K562 (cell line): ENCODE measurements around the gene TMEM107. TPM values are rescaled to one million over a fixed set of nuclear protein-coding genes. Genes with fewer than 3 reads are reported as not detected.

Experiments used
- CREBBP ChIP-seq: IDR thresholded peaks from one replicate; pipeline ENCODE4 v1.6.1; 2012; ENCODE audit warnings: low read depth, mild to moderate bottlenecking, control low read depth, inconsistent platforms, low read length
- HNRNPK ChIP-seq: fragments of 200-400 bp; formaldehyde crosslinking; IDR thresholded peaks from one replicate; pipeline ENCODE4 v1.6.1; 2018; ENCODE audit warnings: mild to moderate bottlenecking, low read depth, low read length; ENCODE audit not compliant: poor library complexity, severe bottlenecking
- JUNB ChIP-seq: fragments of 450-650 bp; formaldehyde crosslinking; conservative IDR thresholded peaks from 2 replicates; pipeline ENCODE4 v1.4.0; 2020; ENCODE audit warnings: mild to moderate bottlenecking
- PCBP2 ChIP-seq: fragments of 200-400 bp; formaldehyde crosslinking; IDR thresholded peaks from 2 replicates; pipeline ENCODE4 v1.6.1; 2018; ENCODE audit warnings: low read length, low read depth, mild to moderate bottlenecking, moderate library complexity; ENCODE audit not compliant: poor library complexity, severe bottlenecking
- RAD51 ChIP-seq: fragments of 450-650 bp; IDR thresholded peaks from 2 replicates; pipeline ENCODE4 v1.7.1; 2016; ENCODE audit warnings: low read depth, mild to moderate bottlenecking, borderline replicate concordance
- RNF2 ChIP-seq: sonication (generic); IDR thresholded peaks from 2 replicates; pipeline ENCODE4 v1.6.1; 2016
- SMAD4 ChIP-seq: fragments of 250-450 bp; sonication (Bioruptor Pico); conservative IDR thresholded peaks from 2 replicates; pipeline ENCODE4 v1.8.0; 2021; ENCODE audit warnings: inconsistent platforms, mild to moderate bottlenecking, moderate library complexity
- ZNF140 ChIP-seq: fragments of 250-450 bp; sonication (Bioruptor Pico); IDR thresholded peaks from 2 replicates; pipeline ENCODE4 v1.8.0; 2021; ENCODE audit warnings: moderate library complexity, mild to moderate bottlenecking, inconsistent platforms
- ZNF699 ChIP-seq: fragments of 250-450 bp; sonication (Bioruptor Pico); IDR thresholded peaks from 2 replicates; pipeline ENCODE4 v1.8.0; 2021; ENCODE audit warnings: mild to moderate bottlenecking, moderate library complexity; ENCODE audit not compliant: insufficient replicate concordance
- polyA plus RNA-seq, 8 experiments: library from polyadenylated mRNA; depleted of rRNA in 4 of 8; stranded (reverse) in 5 of 8; unstranded in 3 of 8; fragments of >200 nt; fragmentation: Nextera tagmentation in 2 of 8; fragmentation: Illumina TruSeq in 1 of 8; extraction: Ambion mirVana in 2 of 8; extraction: Trizol in 1 of 8; gene quantifications; 2 replicates each; pipeline versions ENCODE4 v1.2.1 to v1.2.3, GENCODE V29; 2011 to 2014; ENCODE audit warnings: inconsistent platforms in 1 of 8, missing spikeins in 1 of 8
- total RNA-seq, 7 experiments: library from RNA; depleted of rRNA in 6 of 7; stranded (reverse); fragments of >200 nt in 6 of 7; fragmentation: Illumina TruSeq in 2 of 7; extraction: Trizol in 2 of 7; gene quantifications; 2 replicates each; pipeline versions ENCODE4 v1.2.1 to v1.2.3, GENCODE V29; 2011 to 2021; ENCODE audit warnings: low replicate concordance in 1 of 7
- TF ChIP-seq, protein P1 (sequence below), 3 experiments: fragments of 200-800 bp in 1 of 3; fragments of 250-450 bp in 1 of 3; fragments of 450-650 bp in 1 of 3; sonication (Bioruptor Pico) in 1 of 3; sonication (Bioruptor generic) in 1 of 3; formaldehyde crosslinking in 1 of 3; IDR thresholded peaks; 2 replicates each; pipeline versions ENCODE4 v1.6.1 to v1.8.0; 2016 to 2022; ENCODE audit warnings: mild to moderate bottlenecking in 2 of 3, missing genetic modification characterization in 2 of 3, missing compliant biosample characterization in 1 of 3, moderate library complexity in 1 of 3
- TF ChIP-seq, protein P2 (sequence below): sonication (generic); formaldehyde crosslinking; IDR thresholded peaks from 2 replicates; pipeline ENCODE4 v1.8.0; 2023; ENCODE audit warnings: missing genetic modification reagents, mild to moderate bottlenecking, borderline replicate concordance
- TF ChIP-seq, protein P3 (sequence below): sonication (generic); formaldehyde crosslinking; IDR thresholded peaks from 2 replicates; pipeline ENCODE4 v1.8.0; 2022; ENCODE audit warnings: missing genetic modification reagents, mild to moderate bottlenecking, borderline replicate concordance
- TF ChIP-seq, protein P4 (sequence below), 2 experiments: fragments of 450-650 bp in 1 of 2; sonication (generic) in 1 of 2; formaldehyde crosslinking; conservative IDR thresholded peaks; 2 replicates each; pipeline versions ENCODE4 v1.4.0 to v1.8.1; 2020 to 2022; ENCODE audit warnings: mild to moderate bottlenecking in 1 of 2, missing genetic modification reagents in 1 of 2

Gene TMEM107
- total and polyA plus RNA-seq, 9 of the 15 experiments (the other 6 are each of a cell fraction or from before 2014, with no cell fraction given), result 7.1 to 26.2 (median 16.9) TPM

DNA sequence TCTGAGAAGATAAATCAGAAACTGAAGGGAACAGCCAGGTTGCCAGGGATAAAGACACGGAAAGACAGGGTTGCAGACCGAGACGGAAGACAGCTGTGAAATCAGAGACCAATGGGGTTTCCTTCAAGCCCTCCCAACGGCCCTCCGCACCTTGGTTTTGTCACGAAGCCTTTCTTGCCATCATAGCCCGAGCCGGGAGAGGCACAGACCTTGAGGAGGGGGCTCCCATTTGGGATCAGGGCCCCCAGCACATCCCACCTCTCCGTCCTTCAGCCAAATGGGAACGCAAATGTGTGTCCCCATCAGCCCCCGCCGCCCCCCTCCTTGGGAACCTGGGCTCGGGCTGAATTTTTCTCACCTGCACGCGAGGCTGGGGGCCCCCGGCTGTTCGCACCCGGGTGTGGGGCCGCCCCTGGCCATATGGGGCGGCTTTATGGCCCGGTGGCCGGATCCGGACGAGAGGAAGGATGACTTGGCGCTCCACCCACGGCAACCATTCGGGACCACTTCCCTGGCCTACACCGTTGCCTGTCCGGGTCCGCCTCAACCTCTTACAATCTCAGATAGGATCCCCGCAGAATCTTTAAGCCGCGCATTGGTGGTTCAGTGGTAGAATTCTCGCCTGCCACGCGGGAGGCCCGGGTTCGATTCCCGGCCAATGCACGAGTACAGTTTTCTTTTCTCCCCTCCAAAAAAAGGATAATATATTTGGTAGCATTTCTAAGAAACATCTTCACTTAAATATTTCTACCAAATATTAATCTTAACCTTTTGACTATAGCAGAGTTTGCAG is 50.8 kb downstream of the TMEM107 start (continued):
- TF ChIP-seq, protein P1, sequence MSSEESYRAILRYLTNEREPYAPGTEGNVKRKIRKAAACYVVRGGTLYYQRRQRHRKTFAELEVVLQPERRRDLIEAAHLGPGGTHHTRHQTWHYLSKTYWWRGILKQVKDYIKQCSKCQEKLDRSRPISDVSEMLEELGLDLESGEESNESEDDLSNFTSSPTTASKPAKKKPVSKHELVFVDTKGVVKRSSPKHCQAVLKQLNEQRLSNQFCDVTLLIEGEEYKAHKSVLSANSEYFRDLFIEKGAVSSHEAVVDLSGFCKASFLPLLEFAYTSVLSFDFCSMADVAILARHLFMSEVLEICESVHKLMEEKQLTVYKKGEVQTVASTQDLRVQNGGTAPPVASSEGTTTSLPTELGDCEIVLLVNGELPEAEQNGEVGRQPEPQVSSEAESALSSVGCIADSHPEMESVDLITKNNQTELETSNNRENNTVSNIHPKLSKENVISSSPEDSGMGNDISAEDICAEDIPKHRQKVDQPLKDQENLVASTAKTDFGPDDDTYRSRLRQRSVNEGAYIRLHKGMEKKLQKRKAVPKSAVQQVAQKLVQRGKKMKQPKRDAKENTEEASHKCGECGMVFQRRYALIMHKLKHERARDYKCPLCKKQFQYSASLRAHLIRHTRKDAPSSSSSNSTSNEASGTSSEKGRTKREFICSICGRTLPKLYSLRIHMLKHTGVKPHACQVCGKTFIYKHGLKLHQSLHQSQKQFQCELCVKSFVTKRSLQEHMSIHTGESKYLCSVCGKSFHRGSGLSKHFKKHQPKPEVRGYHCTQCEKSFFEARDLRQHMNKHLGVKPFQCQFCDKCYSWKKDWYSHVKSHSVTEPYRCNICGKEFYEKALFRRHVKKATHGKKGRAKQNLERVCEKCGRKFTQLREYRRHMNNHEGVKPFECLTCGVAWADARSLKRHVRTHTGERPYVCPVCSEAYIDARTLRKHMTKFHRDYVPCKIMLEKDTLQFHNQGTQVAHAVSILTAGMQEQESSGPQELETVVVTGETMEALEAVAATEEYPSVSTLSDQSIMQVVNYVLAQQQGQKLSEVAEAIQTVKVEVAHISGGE (CRISPR knock-in tag; IDR thresholded peaks at IDR 0.05), result peak in 2 of 3 experiments; percentile 58 to 60; a peak in 3 of 6 replicates
- TF ChIP-seq, protein P2, sequence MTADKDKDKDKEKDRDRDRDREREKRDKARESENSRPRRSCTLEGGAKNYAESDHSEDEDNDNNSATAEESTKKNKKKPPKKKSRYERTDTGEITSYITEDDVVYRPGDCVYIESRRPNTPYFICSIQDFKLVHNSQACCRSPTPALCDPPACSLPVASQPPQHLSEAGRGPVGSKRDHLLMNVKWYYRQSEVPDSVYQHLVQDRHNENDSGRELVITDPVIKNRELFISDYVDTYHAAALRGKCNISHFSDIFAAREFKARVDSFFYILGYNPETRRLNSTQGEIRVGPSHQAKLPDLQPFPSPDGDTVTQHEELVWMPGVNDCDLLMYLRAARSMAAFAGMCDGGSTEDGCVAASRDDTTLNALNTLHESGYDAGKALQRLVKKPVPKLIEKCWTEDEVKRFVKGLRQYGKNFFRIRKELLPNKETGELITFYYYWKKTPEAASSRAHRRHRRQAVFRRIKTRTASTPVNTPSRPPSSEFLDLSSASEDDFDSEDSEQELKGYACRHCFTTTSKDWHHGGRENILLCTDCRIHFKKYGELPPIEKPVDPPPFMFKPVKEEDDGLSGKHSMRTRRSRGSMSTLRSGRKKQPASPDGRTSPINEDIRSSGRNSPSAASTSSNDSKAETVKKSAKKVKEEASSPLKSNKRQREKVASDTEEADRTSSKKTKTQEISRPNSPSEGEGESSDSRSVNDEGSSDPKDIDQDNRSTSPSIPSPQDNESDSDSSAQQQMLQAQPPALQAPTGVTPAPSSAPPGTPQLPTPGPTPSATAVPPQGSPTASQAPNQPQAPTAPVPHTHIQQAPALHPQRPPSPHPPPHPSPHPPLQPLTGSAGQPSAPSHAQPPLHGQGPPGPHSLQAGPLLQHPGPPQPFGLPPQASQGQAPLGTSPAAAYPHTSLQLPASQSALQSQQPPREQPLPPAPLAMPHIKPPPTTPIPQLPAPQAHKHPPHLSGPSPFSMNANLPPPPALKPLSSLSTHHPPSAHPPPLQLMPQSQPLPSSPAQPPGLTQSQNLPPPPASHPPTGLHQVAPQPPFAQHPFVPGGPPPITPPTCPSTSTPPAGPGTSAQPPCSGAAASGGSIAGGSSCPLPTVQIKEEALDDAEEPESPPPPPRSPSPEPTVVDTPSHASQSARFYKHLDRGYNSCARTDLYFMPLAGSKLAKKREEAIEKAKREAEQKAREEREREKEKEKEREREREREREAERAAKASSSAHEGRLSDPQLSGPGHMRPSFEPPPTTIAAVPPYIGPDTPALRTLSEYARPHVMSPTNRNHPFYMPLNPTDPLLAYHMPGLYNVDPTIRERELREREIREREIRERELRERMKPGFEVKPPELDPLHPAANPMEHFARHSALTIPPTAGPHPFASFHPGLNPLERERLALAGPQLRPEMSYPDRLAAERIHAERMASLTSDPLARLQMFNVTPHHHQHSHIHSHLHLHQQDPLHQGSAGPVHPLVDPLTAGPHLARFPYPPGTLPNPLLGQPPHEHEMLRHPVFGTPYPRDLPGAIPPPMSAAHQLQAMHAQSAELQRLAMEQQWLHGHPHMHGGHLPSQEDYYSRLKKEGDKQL (CRISPR knock-in tag), result no peak
- no peak for TF ChIP-seq CREBBP
- no peak for TF ChIP-seq ZNF699 (CRISPR knock-in tag)
- TF ChIP-seq HNRNPK, result no peak
- no peak for TF ChIP-seq PCBP2
- TF ChIP-seq, protein P3, sequence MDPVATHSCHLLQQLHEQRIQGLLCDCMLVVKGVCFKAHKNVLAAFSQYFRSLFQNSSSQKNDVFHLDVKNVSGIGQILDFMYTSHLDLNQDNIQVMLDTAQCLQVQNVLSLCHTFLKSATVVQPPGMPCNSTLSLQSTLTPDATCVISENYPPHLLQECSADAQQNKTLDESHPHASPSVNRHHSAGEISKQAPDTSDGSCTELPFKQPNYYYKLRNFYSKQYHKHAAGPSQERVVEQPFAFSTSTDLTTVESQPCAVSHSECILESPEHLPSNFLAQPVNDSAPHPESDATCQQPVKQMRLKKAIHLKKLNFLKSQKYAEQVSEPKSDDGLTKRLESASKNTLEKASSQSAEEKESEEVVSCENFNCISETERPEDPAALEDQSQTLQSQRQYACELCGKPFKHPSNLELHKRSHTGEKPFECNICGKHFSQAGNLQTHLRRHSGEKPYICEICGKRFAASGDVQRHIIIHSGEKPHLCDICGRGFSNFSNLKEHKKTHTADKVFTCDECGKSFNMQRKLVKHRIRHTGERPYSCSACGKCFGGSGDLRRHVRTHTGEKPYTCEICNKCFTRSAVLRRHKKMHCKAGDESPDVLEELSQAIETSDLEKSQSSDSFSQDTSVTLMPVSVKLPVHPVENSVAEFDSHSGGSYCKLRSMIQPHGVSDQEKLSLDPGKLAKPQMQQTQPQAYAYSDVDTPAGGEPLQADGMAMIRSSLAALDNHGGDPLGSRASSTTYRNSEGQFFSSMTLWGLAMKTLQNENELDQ (CRISPR knock-in tag), result no peak
- TF ChIP-seq SMAD4 (CRISPR knock-in tag), result no peak
- TF ChIP-seq ZNF140, result no peak
- TF ChIP-seq RAD51, result no peak
- no peak for TF ChIP-seq RNF2
- TF ChIP-seq JUNB, result no peak
- TF ChIP-seq, protein P4, sequence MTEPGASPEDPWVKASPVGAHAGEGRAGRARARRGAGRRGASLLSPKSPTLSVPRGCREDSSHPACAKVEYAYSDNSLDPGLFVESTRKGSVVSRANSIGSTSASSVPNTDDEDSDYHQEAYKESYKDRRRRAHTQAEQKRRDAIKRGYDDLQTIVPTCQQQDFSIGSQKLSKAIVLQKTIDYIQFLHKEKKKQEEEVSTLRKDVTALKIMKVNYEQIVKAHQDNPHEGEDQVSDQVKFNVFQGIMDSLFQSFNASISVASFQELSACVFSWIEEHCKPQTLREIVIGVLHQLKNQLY (CRISPR knock-in tag; conservative IDR thresholded peaks at IDR 0.05), result no peak
